K562 (cell line): ENCODE data around the gene MALAT1. TPM values are rescaled to one million over a fixed set of nuclear protein-coding genes. Genes with fewer than 3 reads are reported as not detected.
A peak's percentile ranks its signal among the peaks of the same experiment; 100 is the strongest.

Experiments used
- ATAC-seq: fragments of 200-7000 bp; cut with Tn5 transposase; 3 replicates; pipeline ENCODE4 v1.9.1; 2020; ENCODE audit warnings: moderate library complexity
- BruUV-seq: library from RNA; stranded (reverse); fragments of 400-500 nt; replicated peaks from 2 replicates; lab custom pipeline; 2021; lab: Mats Ljungman, UMichigan
- CTCF ChIA-PET: fragments of 300-600 bp; formaldehyde crosslinking; extraction: SDS; loops from one replicate; lab custom pipeline; 2021; ENCODE audit warnings: low intra/inter-chr PET ratio; lab: Yijun Ruan, JAX
- POLR2A ChIA-PET: fragments of 300-600, 350-650 bp; sonication (Branson Sonifier 250); formaldehyde crosslinking; extraction: SDS; loops from one replicate; lab custom pipeline; 2021; ENCODE audit warnings: antibody characterized with exemption, inconsistent platforms; lab: Yijun Ruan, JAX
- DNase-seq, 4 experiments: peaks; one replicate each; pipeline versions ENCODE4 v3.0.0 to v3.0.0-alpha.2; 2011 to 2018; ENCODE audit warnings: low spot score in 3 of 4, mixed read lengths in 3 of 4; ENCODE audit errors: extremely low read depth in 1 of 4
- FAIRE-seq: peaks from 2 replicates; lab custom pipeline; 2011; peaks lifted over from hg19 to GRCh38; lab: Jason Lieb, UNC
- H2AFZ ChIP-seq: 2 replicates; pipeline ENCODE4 v1.6.0; 2011; ENCODE audit warnings: low read depth, low read length, control low read depth, inconsistent platforms
- H3K27ac ChIP-seq: fragments of 200-600 bp; 3 replicates; pipeline ENCODE4 v1.8.0; 2011; ENCODE audit warnings: low read depth, mild to moderate bottlenecking, control low read depth, inconsistent platforms, low read length, moderate library complexity, mixed read lengths; ENCODE audit errors: extremely low read depth
- H3K27me3 ChIP-seq, 2 experiments: fragments of 300-600 bp in 1 of 2; 2 replicates in 1 of 2; 3 replicates in 1 of 2; pipeline versions ENCODE4 v1.6.0 to v1.8.0; 2011; ENCODE audit warnings: inconsistent platforms in 2 of 2, low read length in 2 of 2, mild to moderate bottlenecking in 1 of 2, mixed read lengths in 1 of 2, moderate library complexity in 1 of 2; ENCODE audit not compliant: control insufficient read depth in 2 of 2, insufficient read depth in 2 of 2
- H3K36me3 ChIP-seq: fragments of 300-600 bp; 3 replicates; pipeline ENCODE4 v1.8.0; 2011; ENCODE audit warnings: mild to moderate bottlenecking, low read length, inconsistent platforms; ENCODE audit not compliant: control insufficient read depth, insufficient read depth
- H3K4me1 ChIP-seq, 2 experiments: fragments of 200-600 bp in 1 of 2; replicated peaks in 1 of 2; 2 replicates in 1 of 2; 3 replicates in 1 of 2; pipeline versions ENCODE4 v1.5.1 to v1.8.0; 2011; ENCODE audit warnings: inconsistent platforms in 2 of 2, low read length in 2 of 2, mild to moderate bottlenecking in 1 of 2, mixed read lengths in 1 of 2, moderate library complexity in 1 of 2; ENCODE audit not compliant: control insufficient read depth in 2 of 2, insufficient read depth in 2 of 2
- H3K4me2 ChIP-seq: 2 replicates; pipeline ENCODE4 v1.6.1; 2011; ENCODE audit warnings: low read length, control low read depth, inconsistent platforms, mixed read lengths; ENCODE audit not compliant: insufficient read depth
- H3K4me3 ChIP-seq: fragments of 200-600 bp; sonication (generic), shearing (Covaris generic); 2 replicates; pipeline ENCODE4 v1.5.1; 2016; ENCODE audit warnings: control low read depth, inconsistent platforms
- H3K79me2 ChIP-seq: fragments of 200-600 bp; 3 replicates; pipeline ENCODE4 v1.8.0; 2011; ENCODE audit warnings: low read length, inconsistent platforms; ENCODE audit not compliant: control insufficient read depth, insufficient read depth
- H3K9ac ChIP-seq, 2 experiments: 2 replicates each; pipeline versions ENCODE4 v1.6.0 to v1.6.1; 2011; ENCODE audit warnings: low read depth in 2 of 2, low read length in 2 of 2, control low read depth in 1 of 2, inconsistent platforms in 1 of 2, mild to moderate bottlenecking in 1 of 2, mixed read lengths in 1 of 2; ENCODE audit not compliant: insufficient read depth in 1 of 2
- H3K9me1 ChIP-seq: one replicate; pipeline ENCODE4 v1.6.0; 2011; ENCODE audit warnings: inconsistent platforms, mild to moderate bottlenecking, low read length, moderate library complexity; ENCODE audit not compliant: control insufficient read depth, insufficient read depth
- H3K9me3 ChIP-seq: replicated peaks from 2 replicates; pipeline ENCODE4 v1.5.1; 2011; ENCODE audit warnings: low read depth, low read length, inconsistent platforms; ENCODE audit not compliant: control insufficient read depth, insufficient read depth
- H4K20me1 ChIP-seq: replicated peaks from 2 replicates; pipeline ENCODE4 v1.6.1; 2011; ENCODE audit warnings: low read length, inconsistent platforms, mixed read lengths; ENCODE audit not compliant: control insufficient read depth, insufficient read depth
- BCL6 ChIP-seq: fragments of 250-450 bp; sonication (Bioruptor Pico); IDR thresholded peaks from 2 replicates; pipeline ENCODE4 v1.4.0; 2020
- CLOCK ChIP-seq: fragments of 250-450 bp; sonication (Bioruptor Pico); IDR thresholded peaks from 2 replicates; pipeline ENCODE4 v1.4.0; 2020; ENCODE audit warnings: mild to moderate bottlenecking, moderate library complexity, borderline replicate concordance
- GTF2A2 ChIP-seq: IDR thresholded peaks from 2 replicates; pipeline ENCODE4 v1.6.1; 2016; ENCODE audit warnings: mild to moderate bottlenecking, missing genetic modification characterization, missing compliant biosample characterization
- HDAC1 ChIP-seq, 2 experiments: fragments of 450-650 bp; IDR thresholded peaks; 2 replicates each; pipeline ENCODE4 v1.6.1; 2016 to 2017; ENCODE audit warnings: inconsistent platforms in 1 of 2, mild to moderate bottlenecking in 1 of 2, moderate library complexity in 1 of 2
- HMG20B ChIP-seq: fragments of 250-450 bp; sonication (Bioruptor Pico); IDR thresholded peaks from 2 replicates; pipeline ENCODE4 v1.5.0; 2021; ENCODE audit warnings: mild to moderate bottlenecking
- HOMEZ ChIP-seq: fragments of 250-450 bp; sonication (Bioruptor Pico); IDR thresholded peaks from 2 replicates; pipeline ENCODE4 v1.4.0; 2020; ENCODE audit warnings: mild to moderate bottlenecking, moderate library complexity
- MCM2 ChIP-seq: fragments of 450-650 bp; IDR thresholded peaks from 2 replicates; pipeline ENCODE4 v1.6.1; 2017; ENCODE audit warnings: low read depth, mild to moderate bottlenecking
- NFYB ChIP-seq: IDR thresholded peaks from 2 replicates; pipeline ENCODE4 v1.6.1; 2011; ENCODE audit warnings: mild to moderate bottlenecking, moderate library complexity; ENCODE audit not compliant: insufficient read length; ENCODE audit errors: extremely low read depth
- PKNOX1 ChIP-seq: fragments of 450-650 bp; IDR thresholded peaks from 2 replicates; pipeline ENCODE4 v1.6.1; 2016
- SMAD4 ChIP-seq: fragments of 250-450 bp; sonication (Bioruptor Pico); conservative IDR thresholded peaks from 2 replicates; pipeline ENCODE4 v1.8.0; 2021; ENCODE audit warnings: inconsistent platforms, mild to moderate bottlenecking, moderate library complexity
- SOX6 ChIP-seq: fragments of 450-650 bp; IDR thresholded peaks from 2 replicates; pipeline ENCODE4 v1.6.1; 2014; ENCODE audit warnings: mild to moderate bottlenecking
- STAT5A ChIP-seq: IDR thresholded peaks from 2 replicates; pipeline ENCODE4 v1.6.1; 2012; ENCODE audit warnings: low read length, inconsistent platforms, borderline replicate concordance
- THRAP3 ChIP-seq: fragments of 450-650 bp; IDR thresholded peaks from 2 replicates; pipeline ENCODE4 v1.6.1; 2016; ENCODE audit warnings: mild to moderate bottlenecking, inconsistent platforms, borderline replicate concordance
- WHSC1 ChIP-seq: IDR thresholded peaks from one replicate; pipeline ENCODE4 v1.6.1; 2012; ENCODE audit warnings: low read length, control low read depth, inconsistent platforms
- ZFP30 ChIP-seq: fragments of 250-450 bp; sonication (Bioruptor Pico); IDR thresholded peaks from 2 replicates; pipeline ENCODE4 v1.8.0; 2022; ENCODE audit warnings: moderate library complexity, mild to moderate bottlenecking, inconsistent platforms, borderline replicate concordance
- ZNF184 ChIP-seq: sonication (generic); formaldehyde crosslinking; IDR thresholded peaks from 2 replicates; pipeline ENCODE4 v1.5.0; 2020; ENCODE audit warnings: missing genetic modification reagents
- WGBS: fragments of 100-300 bp; shearing (Covaris generic); methylation state at CpG from one replicate; pipeline ENCODE4 v1.1.6; 2016; ENCODE audit warnings: low coverage, mixed read lengths; ENCODE audit not compliant: insufficient coverage; ENCODE audit errors: missing lambda C conversion rate; 5-methylcytosine and 5-hydroxymethylcytosine counted together
- in situ Hi-C: fragments of 300-500 bp; cut with MboI; formaldehyde crosslinking; loops from 4 replicates; pipeline ENCODE4 v1.15.0; 2018; ENCODE audit warnings: inconsistent platforms, mixed read lengths
- intact Hi-C: fragments of 100-400 bp; cut with micrococcal nuclease; formaldehyde crosslinking; loops from 2 replicates; pipeline ENCODE4 v1.14.2; 2022
- polyA plus RNA-seq, 8 experiments: library from polyadenylated mRNA; depleted of rRNA in 4 of 8; stranded (reverse) in 5 of 8; unstranded in 3 of 8; fragments of >200 nt; fragmentation: Nextera tagmentation in 2 of 8; fragmentation: Illumina TruSeq in 1 of 8; extraction: Ambion mirVana in 2 of 8; extraction: Trizol in 1 of 8; gene quantifications; 2 replicates each; pipeline versions ENCODE4 v1.2.1 to v1.2.3, GENCODE V29; 2011 to 2014; ENCODE audit warnings: inconsistent platforms in 1 of 8, missing spikeins in 1 of 8
- total RNA-seq, 7 experiments: library from RNA; depleted of rRNA in 6 of 7; stranded (reverse); fragments of >200 nt in 6 of 7; fragmentation: Illumina TruSeq in 2 of 7; extraction: Trizol in 2 of 7; gene quantifications; 2 replicates each; pipeline versions ENCODE4 v1.2.1 to v1.2.3, GENCODE V29; 2011 to 2021; ENCODE audit warnings: low replicate concordance in 1 of 7

MALAT1 gene
- total and polyA plus RNA-seq, 9 of the 15 experiments (the other 6 are each of a cell fraction or from before 2014, with no cell fraction given) = 363 to 8,715 (median 2,351) TPM

- TF ChIP-seq HDAC1 (IDR thresholded peaks at IDR 0.05) (peak in 1 of 2 experiments; percentile 9; a peak in 1 of 4 replicates), MCM2 (no peak), NFYB (peak; percentile 35), HMG20B (CRISPR knock-in tag) (no peak), STAT5A (no peak), THRAP3 (peak; percentile 62; the same call in 1 of the 2 replicates), ZFP30 (CRISPR knock-in tag) (no peak; the same call in 1 of the 2 replicates), PKNOX1 (no peak)
These were observed 7.5 kb downstream of the MALAT1 start (continued) for GRCh38 chr11:65506290-65506771.

GRCh38 chr11:65506772-65507505 is 8.1 kb downstream of the MALAT1 start:
- Histone ChIP-seq H3K4me1 (peaks cover 8% of the 10 kb centered on the region in 2 experiments; a peak in 4 of 5 replicates), H3K36me3 (peaks cover 46% of the 10 kb centered on the region), H4K20me1 (peaks cover 40% of the 10 kb centered on the region), H2AFZ (no peak overlapping the region), H3K9me3 (no peaks in the 10 kb centered on the region), H3K4me2 (peak overlapping the region; percentile 94), H3K27ac (peak overlapping the region; percentile 99), H3K79me2 (peaks cover 66% of the 10 kb centered on the region), H3K4me3 (peak overlapping the region; percentile 84), H3K9ac (peak overlapping the region in 1 of 2 experiments; percentile 100; a peak in 2 of 4 replicates), H3K27me3 (no peaks in the 10 kb centered on the region), H3K9me1 (peaks cover 5% of the 10 kb centered on the region)
- ATAC-seq = peak; percentile 73
- in situ Hi-C loops = loop anchor here (5.0 kb wide), 1 partner anchor 35 kb away; no protein-coding TSS in a partner anchor
- POLR2A ChIA-PET = interaction anchor here (0.6 to 27.6 kb wide), 53 partner anchors 8 to 1905 kb away, joined by 3 to 2118 read pairs (median 4); partner anchors contain the start of genes DPF2, FAM89B, FRMD8 and MALAT1
- 1% methylated on average over 7 of the region's 7 CpGs for WGBS
- intact Hi-C loops = no loop called here
- TSS peak; percentile 94 for BruUV-seq
- peak in 1 of 4 experiments; percentile 92 for DNase-seq
- CTCF ChIA-PET = interaction anchor here (0.6 to 0.8 kb wide), 2 partner anchors 11 to 36 kb away, joined by 3 read pairs; no protein-coding TSS in a partner anchor
- FAIRE-seq = peak; percentile 81
- TF ChIP-seq CLOCK (CRISPR knock-in tag) (no peak), BCL6 (CRISPR knock-in tag) (peak; percentile 86), WHSC1 (no peak), HOMEZ (no peak), ZNF184 (no peak), GTF2A2 (tag) (no peak), SOX6 (peak; percentile 84), SMAD4 (CRISPR knock-in tag) (no peak)
